ENCODE data around the gene KLHL14. TPM values are rescaled to one million over a fixed set of nuclear protein-coding genes. Genes with fewer than 3 reads are reported as not detected.

The KLHL14 gene
- total and polyA plus RNA-seq, 10 of the 15 experiments (the other 5 are each of a cell fraction or from before 2014, with no cell fraction given), result 0.03 to 0.05 TPM; not detected in 8

DNA sequence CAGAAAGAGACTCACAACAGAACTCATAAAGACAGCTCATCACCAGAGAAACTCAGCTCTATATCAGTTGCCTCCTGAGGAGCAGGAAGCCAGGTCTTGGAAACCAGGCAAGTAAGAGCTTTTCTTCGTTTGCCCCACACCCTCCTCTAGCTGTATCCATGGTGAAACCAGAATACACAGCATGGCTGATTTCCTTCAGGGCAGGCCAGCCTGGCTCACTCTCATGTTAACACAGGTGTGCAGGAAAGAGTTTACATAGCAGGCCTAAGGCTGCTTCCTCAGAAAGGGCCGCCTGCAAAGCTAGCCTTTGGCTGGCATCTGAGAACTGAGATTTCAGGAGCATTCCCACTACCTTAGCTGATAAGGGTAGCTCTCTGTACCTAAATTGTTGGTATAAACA, 65.7 kb downstream of the KLHL14 start:
- in situ Hi-C loops (cut with MboI) (loop anchor here (25.0 kb wide), 1 partner anchor 230 kb away; no protein-coding TSS in a partner anchor), intact Hi-C loops (cut with micrococcal nuclease; ENCODE audit: unreplicated experiment) (no loop called here)
- ATAC-seq (no peak), DNase-seq (ENCODE audit: low read depth, low spot score) (no peak), FAIRE-seq (no peak)
- ChIA-PET SMC1A (ENCODE audit: uncharacterized antibody, unreplicated experiment) (interaction anchor here (1.6 kb wide), 1 partner anchor 210 kb away, joined by 5 read pairs; no protein-coding TSS in a partner anchor), CTCF (no interaction called here), POLR2A (no interaction called here), RAD21 (ENCODE audit: unreplicated experiment) (no interaction called here)
- H4K20me1 ChIP-seq (ENCODE audit: control insufficient read depth, insufficient read depth), result no peaks in the 10 kb centered on the region
- no peaks in the 10 kb centered on the region for H3K4me1 ChIP-seq (ENCODE audit: control insufficient read depth, insufficient read depth, low read length)
- TF ChIP-seq ASH2L (IDR thresholded peaks at IDR 0.05; ENCODE audit: borderline replicate concordance, low read depth) (no peak), ATF7 (IDR thresholded peaks at IDR 0.05; ENCODE audit: low read depth) (no peak), NFYA (IDR thresholded peaks at IDR 0.05; ENCODE audit: borderline replicate concordance, low read depth, low read length) (no peak)
- WGBS (ENCODE audit: insufficient coverage, insufficient replicate concordance, low lambda C conversion rate, missing lambda C conversion rate), result 13% methylated on average over 2 of the region's 2 CpGs
- no peak overlapping the region for H3K4me2 ChIP-seq (ENCODE audit: control insufficient read depth, insufficient read depth)
- H2AFZ ChIP-seq (ENCODE audit: control insufficient read depth, low read depth, low read length), result no peak overlapping the region
- H3K4me3 ChIP-seq, result no peak overlapping the region
- no TSS peak for BruUV-seq (replicated peaks)
- H3K27me3 ChIP-seq (replicated peaks in 1 of 2; ENCODE audit: control insufficient read depth in 2 of 2, insufficient read depth in 2 of 2, low read length in 1 of 2), result no peaks in the 10 kb centered on the region
- no peaks in the 10 kb centered on the region for H3K79me2 ChIP-seq (ENCODE audit: control insufficient read depth, insufficient read depth, low read length)
- H3K36me3 ChIP-seq (ENCODE audit: control insufficient read depth in 2 of 2, insufficient read depth in 2 of 2, low read length in 1 of 2), result no peaks in the 10 kb centered on the region
- H3K9me3 ChIP-seq (replicated peaks; ENCODE audit: control insufficient read depth, insufficient read depth, low read length), result no peaks in the 10 kb centered on the region
- no peak overlapping the region for H3K27ac ChIP-seq (ENCODE audit: control insufficient read depth, insufficient read depth)
- no peak overlapping the region for H3K9ac ChIP-seq (ENCODE audit: control insufficient read depth, insufficient read depth, low read length)

DNA sequence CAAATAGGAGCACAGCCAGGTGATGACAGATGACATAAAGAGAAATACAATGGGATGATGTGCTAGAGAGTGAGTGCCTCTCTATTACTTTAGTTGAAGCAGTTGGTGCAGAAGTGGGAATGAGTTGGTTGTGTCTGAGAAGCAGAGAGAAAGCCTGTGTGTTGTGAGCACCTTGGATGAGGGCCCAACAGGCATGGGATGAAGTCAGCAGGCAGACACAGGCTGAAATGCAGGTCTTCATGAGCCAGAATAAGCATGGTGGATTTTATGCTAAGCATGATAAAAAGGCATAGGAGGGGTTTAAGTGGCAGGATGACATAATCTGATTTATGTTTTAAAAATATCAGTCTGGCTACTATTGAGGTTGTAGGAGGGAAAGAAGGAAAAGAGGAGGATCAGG, 71.5 kb downstream of the KLHL14 start:
- RAD21 ChIA-PET (ENCODE audit: unreplicated experiment), result no interaction called here
- SMC1A ChIA-PET (ENCODE audit: uncharacterized antibody, unreplicated experiment), result no interaction called here
- POLR2A ChIA-PET, result no interaction called here
- TF ChIP-seq, protein P1, sequence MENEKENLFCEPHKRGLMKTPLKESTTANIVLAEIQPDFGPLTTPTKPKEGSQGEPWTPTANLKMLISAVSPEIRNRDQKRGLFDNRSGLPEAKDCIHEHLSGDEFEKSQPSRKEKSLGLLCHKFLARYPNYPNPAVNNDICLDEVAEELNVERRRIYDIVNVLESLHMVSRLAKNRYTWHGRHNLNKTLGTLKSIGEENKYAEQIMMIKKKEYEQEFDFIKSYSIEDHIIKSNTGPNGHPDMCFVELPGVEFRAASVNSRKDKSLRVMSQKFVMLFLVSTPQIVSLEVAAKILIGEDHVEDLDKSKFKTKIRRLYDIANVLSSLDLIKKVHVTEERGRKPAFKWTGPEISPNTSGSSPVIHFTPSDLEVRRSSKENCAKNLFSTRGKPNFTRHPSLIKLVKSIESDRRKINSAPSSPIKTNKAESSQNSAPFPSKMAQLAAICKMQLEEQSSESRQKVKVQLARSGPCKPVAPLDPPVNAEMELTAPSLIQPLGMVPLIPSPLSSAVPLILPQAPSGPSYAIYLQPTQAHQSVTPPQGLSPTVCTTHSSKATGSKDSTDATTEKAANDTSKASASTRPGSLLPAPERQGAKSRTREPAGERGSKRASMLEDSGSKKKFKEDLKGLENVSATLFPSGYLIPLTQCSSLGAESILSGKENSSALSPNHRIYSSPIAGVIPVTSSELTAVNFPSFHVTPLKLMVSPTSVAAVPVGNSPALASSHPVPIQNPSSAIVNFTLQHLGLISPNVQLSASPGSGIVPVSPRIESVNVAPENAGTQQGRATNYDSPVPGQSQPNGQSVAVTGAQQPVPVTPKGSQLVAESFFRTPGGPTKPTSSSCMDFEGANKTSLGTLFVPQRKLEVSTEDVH (IDR thresholded peaks at IDR 0.05; ENCODE audit: low read depth, partially characterized antibody), result no peak
- no peak for TF ChIP-seq MTA2 (IDR thresholded peaks at IDR 0.05; ENCODE audit: low read depth)
- TF ChIP-seq, protein P2, sequence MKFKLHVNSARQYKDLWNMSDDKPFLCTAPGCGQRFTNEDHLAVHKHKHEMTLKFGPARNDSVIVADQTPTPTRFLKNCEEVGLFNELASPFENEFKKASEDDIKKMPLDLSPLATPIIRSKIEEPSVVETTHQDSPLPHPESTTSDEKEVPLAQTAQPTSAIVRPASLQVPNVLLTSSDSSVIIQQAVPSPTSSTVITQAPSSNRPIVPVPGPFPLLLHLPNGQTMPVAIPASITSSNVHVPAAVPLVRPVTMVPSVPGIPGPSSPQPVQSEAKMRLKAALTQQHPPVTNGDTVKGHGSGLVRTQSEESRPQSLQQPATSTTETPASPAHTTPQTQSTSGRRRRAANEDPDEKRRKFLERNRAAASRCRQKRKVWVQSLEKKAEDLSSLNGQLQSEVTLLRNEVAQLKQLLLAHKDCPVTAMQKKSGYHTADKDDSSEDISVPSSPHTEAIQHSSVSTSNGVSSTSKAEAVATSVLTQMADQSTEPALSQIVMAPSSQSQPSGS (IDR thresholded peaks at IDR 0.05; ENCODE audit: low read length), result no peak
- Histone ChIP-seq H3K4me1 (ENCODE audit: control insufficient read depth, insufficient read depth, low read length) (no peaks in the 10 kb centered on the region), H3K4me3 (no peak overlapping the region), H3K9ac (ENCODE audit: control insufficient read depth, insufficient read depth, low read length) (no peak overlapping the region), H3K27ac (ENCODE audit: control insufficient read depth, insufficient read depth) (no peak overlapping the region), H3K27me3 (replicated peaks in 1 of 2; ENCODE audit: control insufficient read depth in 2 of 2, insufficient read depth in 2 of 2, low read length in 1 of 2) (no peaks in the 10 kb centered on the region; a peak in 2 of 4 replicates), H3K36me3 (ENCODE audit: control insufficient read depth in 2 of 2, insufficient read depth in 2 of 2, low read length in 1 of 2) (no peaks in the 10 kb centered on the region), H3K9me3 (replicated peaks; ENCODE audit: control insufficient read depth, insufficient read depth, low read length) (no peaks in the 10 kb centered on the region), H3K79me2 (ENCODE audit: control insufficient read depth, insufficient read depth, low read length) (no peaks in the 10 kb centered on the region), H3K4me2 (ENCODE audit: control insufficient read depth, insufficient read depth) (no peak overlapping the region), H2AFZ (ENCODE audit: control insufficient read depth, low read depth, low read length) (no peak overlapping the region), H4K20me1 (ENCODE audit: control insufficient read depth, insufficient read depth) (no peaks in the 10 kb centered on the region)
- CTCF ChIA-PET, result no interaction called here
- no peak for DNase-seq (ENCODE audit: low read depth, low spot score)
- ATAC-seq, result no peak
- no TSS peak for BruUV-seq (replicated peaks)
- FAIRE-seq, result no peak
- intact Hi-C loops (cut with micrococcal nuclease; ENCODE audit: unreplicated experiment) (no loop called here), in situ Hi-C loops (cut with MboI) (loop anchor here (25.0 kb wide), 1 partner anchor 236 kb away; no protein-coding TSS in a partner anchor)

Measured in GM12878 (cell line).